GM18505 (cell line): Measurements from ENCODE around the gene IPP.

Experiments used
- ATAC-seq: cut with Tn5 transposase; IDR thresholded peaks from one replicate; pipeline ENCODE4 v1.9.1; 2021; ENCODE audit not compliant: unreplicated experiment
- POLR2A ChIP-seq: IDR thresholded peaks from 4 replicates; pipeline ENCODE4 v1.6.1; 2011; ENCODE audit warnings: borderline replicate concordance; ENCODE audit not compliant: insufficient read depth, insufficient read length; ENCODE audit errors: extremely low read depth

IPP gene

GRCh38 chr1:45750298-45751038 lies at the start of gene IPP:
Gene IPP (minus strand): TSS chr1:45750653. CDS start chr1:45746411, 4,242 bp downstream.
- peak; percentile 93 for ATAC-seq
- TF ChIP-seq POLR2A: peak; percentile 97

GRCh38 chr1:45796946-45797345 lies 46.5 kb upstream of the IPP start:
- no peak for ATAC-seq
- TF ChIP-seq POLR2A: no peak

DNA sequence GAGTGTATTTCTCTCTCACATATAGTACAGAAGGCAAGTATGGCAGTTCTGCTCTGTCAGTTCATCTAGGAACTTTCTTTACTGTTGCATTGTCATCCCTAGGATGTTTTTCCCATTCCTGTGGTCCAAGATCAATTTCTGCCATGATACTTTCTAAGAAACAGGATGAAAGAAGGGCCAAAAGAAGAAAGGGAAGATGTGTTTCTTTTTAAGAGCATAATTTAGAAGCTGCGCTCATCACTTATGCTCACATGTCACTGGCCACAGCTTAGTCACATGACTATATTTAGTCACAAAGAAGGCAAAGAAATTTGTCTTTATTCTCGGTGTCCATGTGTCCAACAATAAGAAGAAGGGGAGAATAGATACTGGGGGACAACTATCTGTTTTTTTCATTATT lies 45.9 kb upstream of the IPP start:
- no peak for TF ChIP-seq POLR2A
- ATAC-seq: no peak

- TF ChIP-seq POLR2A: no peak
- ATAC-seq: no peak
Measured at GRCh38 chr1:45793942-45794604, 43.6 kb upstream of the IPP start.

DNA sequence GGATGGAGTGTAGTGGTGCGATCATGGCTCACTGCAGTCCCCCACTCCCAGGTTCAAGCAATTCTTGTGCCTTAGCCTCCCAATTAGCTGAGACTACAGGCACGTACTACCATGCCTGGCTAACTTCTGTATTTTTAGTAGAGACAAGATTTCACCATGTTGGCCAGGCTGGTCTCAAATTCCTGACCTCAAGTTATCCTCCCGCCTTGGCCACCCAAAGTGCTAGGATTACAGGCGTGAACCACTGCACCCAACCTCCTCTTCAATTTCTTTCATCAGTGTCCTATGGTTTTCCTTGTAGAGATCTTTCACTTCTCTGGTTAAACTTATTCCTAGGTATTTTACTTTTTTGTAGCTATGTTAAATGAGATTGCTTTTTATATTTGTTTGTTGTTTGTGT lies 42.3 kb upstream of the IPP start:
- no peak for TF ChIP-seq POLR2A
- no peak for ATAC-seq

GRCh38 chr1:45789601-45790000 lies 39.1 kb upstream of the IPP start:
- ATAC-seq: no peak
- no peak for TF ChIP-seq POLR2A

- ATAC-seq: no peak
- no peak for TF ChIP-seq POLR2A
Measured at GRCh38 chr1:45787905-45788304, 37.5 kb upstream of the IPP start.

GRCh38 chr1:45785583-45785982 lies 35.1 kb upstream of the IPP start:
- TF ChIP-seq POLR2A: no peak
- no peak for ATAC-seq

- no peak for TF ChIP-seq POLR2A
- ATAC-seq: no peak
Measured at GRCh38 chr1:45775794-45776193, 25.3 kb upstream of the IPP start.

DNA sequence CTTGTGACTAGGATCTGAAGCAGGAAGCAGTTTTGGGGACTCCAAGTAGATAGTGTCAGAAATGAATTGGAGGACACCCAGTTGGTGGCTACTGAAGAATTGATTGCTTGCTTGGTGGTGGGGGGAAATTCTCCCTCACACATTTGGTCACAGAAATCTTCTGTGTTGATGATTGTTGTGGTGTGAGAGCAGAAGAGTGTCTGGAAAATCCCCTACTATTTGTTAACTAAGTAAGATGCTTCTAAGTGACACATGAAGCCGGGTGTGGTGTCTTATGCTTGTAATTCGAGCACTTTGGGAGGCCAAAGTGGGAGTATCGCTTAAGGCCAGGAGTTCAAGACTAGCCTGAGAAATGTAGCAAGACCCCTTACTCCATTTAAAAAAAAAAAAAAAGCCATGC lies 22.5 kb upstream of the IPP start:
- no peak for TF ChIP-seq POLR2A
- ATAC-seq: no peak

GRCh38 chr1:45769261-45769932 lies 18.9 kb upstream of the IPP start:
- ATAC-seq: no peak
- no peak for TF ChIP-seq POLR2A

GRCh38 chr1:45767035-45767434 lies 16.6 kb upstream of the IPP start:
- ATAC-seq: no peak

DNA sequence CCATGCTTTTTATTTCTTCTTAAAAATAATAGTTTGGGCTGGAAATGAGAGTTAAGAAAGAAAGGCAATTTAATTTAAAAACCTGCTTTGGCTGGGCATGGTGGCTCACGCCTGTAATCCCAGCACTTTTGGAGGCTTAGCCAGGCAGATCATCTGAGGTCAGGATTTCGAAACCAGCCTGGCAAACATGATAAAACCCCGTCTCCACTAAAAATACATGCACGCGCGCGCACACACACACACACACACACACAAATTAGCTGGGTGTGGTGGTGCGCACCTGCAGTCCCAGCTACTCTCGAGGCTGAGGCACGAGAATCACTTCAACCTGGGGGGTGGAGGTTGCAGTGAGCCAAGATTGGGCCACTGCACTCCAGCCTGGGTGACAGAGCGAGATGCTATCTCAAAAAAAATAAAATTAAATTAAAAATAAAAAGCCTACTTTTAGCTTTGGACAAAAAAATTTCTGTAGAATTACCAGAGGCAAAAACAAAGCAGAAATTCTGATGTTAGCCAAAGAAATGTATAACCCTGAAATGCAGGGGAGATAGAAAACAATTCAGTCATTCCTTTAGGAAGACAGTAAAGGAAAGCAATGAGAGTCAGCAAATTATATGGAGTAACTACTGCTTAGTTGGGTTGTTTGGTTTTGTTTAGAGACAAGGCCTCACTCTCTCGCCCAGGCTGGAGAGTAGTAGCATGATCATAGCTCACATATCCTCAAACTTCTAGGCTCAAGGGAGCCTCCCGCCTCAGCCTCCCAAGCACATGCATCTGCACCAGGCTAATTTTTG lies 15.7 kb upstream of the IPP start:
- TF ChIP-seq POLR2A: no peak
- no peak for ATAC-seq

More at GRCh38 chr1:45767035-45767434, 16.6 kb upstream of the IPP start:
- TF ChIP-seq POLR2A: no peak
